Measurements from ENCODE around the gene RBPJ. TPM values are rescaled to one million over a fixed set of nuclear protein-coding genes. Genes with fewer than 3 reads are reported as not detected.

RBPJ gene
- total RNA-seq, 4 donors from 2014 or later = 67.1 to 80.2 (median 76.5) TPM

GRCh38 chr4:26344901-26345564, 24.2 kb downstream of the RBPJ start:
- no peaks in the 10 kb centered on the region for H3K9me3 ChIP-seq
- no peak overlapping the region for H3K27ac ChIP-seq
- DNase-seq (ENCODE audit: low spot score in 2 of 2) = no peak
- no peaks in the 10 kb centered on the region for H3K36me3 ChIP-seq
- H3K27me3 ChIP-seq = no peaks in the 10 kb centered on the region
- TF ChIP-seq EP300 (IDR thresholded peaks at IDR 0.05) (no peak), POLR2A (IDR thresholded peaks at IDR 0.05) (no peak), CTCF (IDR thresholded peaks at IDR 0.05) (no peak)
- H3K4me3 ChIP-seq = no peak overlapping the region
- 54 to 57% methylated on average over 4 of the region's 4 CpGs for WGBS, 2 donors
- peaks cover 0 to 79% (median 28%) of the 10 kb centered on the region in 4 donors for H3K4me1 ChIP-seq

- Histone ChIP-seq H3K27me3 (no peaks in the 10 kb centered on the region), H3K27ac (no peak overlapping the region), H3K9me3 (no peaks in the 10 kb centered on the region), H3K36me3 (no peaks in the 10 kb centered on the region), H3K4me1 (peaks cover 0 to 79% (median 28%) of the 10 kb centered on the region in 4 donors), H3K4me3 (no peak overlapping the region)
- 71 to 79% methylated on average over 3 of the region's 3 CpGs for WGBS, 2 donors
- DNase-seq (ENCODE audit: low spot score in 2 of 2) = no peak
- TF ChIP-seq EP300 (IDR thresholded peaks at IDR 0.05) = no peak
- TF ChIP-seq POLR2A (IDR thresholded peaks at IDR 0.05) = no peak
- no peak for TF ChIP-seq CTCF (IDR thresholded peaks at IDR 0.05)
Observed at GRCh38 chr4:26345565-26345938, 24.7 kb downstream of the RBPJ start.

- H3K36me3 ChIP-seq = no peaks in the 10 kb centered on the region
- no peak for TF ChIP-seq CTCF (IDR thresholded peaks at IDR 0.05)
- TF ChIP-seq EP300 (IDR thresholded peaks at IDR 0.05) = no peak
- no peak for TF ChIP-seq POLR2A (IDR thresholded peaks at IDR 0.05)
- no peak for DNase-seq (ENCODE audit: low spot score in 2 of 2)
- peaks cover 0 to 79% (median 28%) of the 10 kb centered on the region in 4 donors for H3K4me1 ChIP-seq
- no peaks in the 10 kb centered on the region for H3K27me3 ChIP-seq
- no peak overlapping the region for H3K27ac ChIP-seq
- H3K9me3 ChIP-seq = no peaks in the 10 kb centered on the region
- WGBS, 2 donors = 71 to 79% methylated on average over 6 of the region's 6 CpGs
- no peak overlapping the region for H3K4me3 ChIP-seq
Observed at GRCh38 chr4:26346203-26346620, 25.4 kb downstream of the RBPJ start.

- H3K4me1 ChIP-seq = peaks cover 0 to 63% (median 15%) of the 10 kb centered on the region in 4 donors
- DNase-seq (ENCODE audit: low spot score in 2 of 2) = no peak
- H3K27me3 ChIP-seq = no peaks in the 10 kb centered on the region
- H3K36me3 ChIP-seq = no peaks in the 10 kb centered on the region
- TF ChIP-seq EP300 (IDR thresholded peaks at IDR 0.05) = no peak
- no peak for TF ChIP-seq POLR2A (IDR thresholded peaks at IDR 0.05)
- no peak for TF ChIP-seq CTCF (IDR thresholded peaks at IDR 0.05)
- no peaks in the 10 kb centered on the region for H3K9me3 ChIP-seq
- 50 to 54% methylated on average over 2 of the region's 2 CpGs for WGBS, 2 donors
- H3K27ac ChIP-seq = no peak overlapping the region
- no peak overlapping the region for H3K4me3 ChIP-seq
Observed at GRCh38 chr4:26349496-26349895, 28.7 kb downstream of the RBPJ start.

GRCh38 chr4:26351685-26352084, 30.9 kb downstream of the RBPJ start:
- H3K4me3 ChIP-seq = no peak overlapping the region
- H3K27me3 ChIP-seq = no peaks in the 10 kb centered on the region
- H3K9me3 ChIP-seq = no peaks in the 10 kb centered on the region
- no peak for DNase-seq (ENCODE audit: low spot score in 2 of 2)
- no peak overlapping the region for H3K27ac ChIP-seq
- H3K36me3 ChIP-seq = no peaks in the 10 kb centered on the region
- H3K4me1 ChIP-seq = peaks cover 0 to 58% (median 11%) of the 10 kb centered on the region in 4 donors
- TF ChIP-seq CTCF (IDR thresholded peaks at IDR 0.05) = no peak
- TF ChIP-seq POLR2A (IDR thresholded peaks at IDR 0.05) = no peak
- no peak for TF ChIP-seq EP300 (IDR thresholded peaks at IDR 0.05)
- WGBS, 2 donors = 80 to 86% methylated on average over 2 of the region's 2 CpGs

Data from tibial nerve (tissue), 4 donors.